ENCODE measurements around the gene COX6B2.

DNA sequence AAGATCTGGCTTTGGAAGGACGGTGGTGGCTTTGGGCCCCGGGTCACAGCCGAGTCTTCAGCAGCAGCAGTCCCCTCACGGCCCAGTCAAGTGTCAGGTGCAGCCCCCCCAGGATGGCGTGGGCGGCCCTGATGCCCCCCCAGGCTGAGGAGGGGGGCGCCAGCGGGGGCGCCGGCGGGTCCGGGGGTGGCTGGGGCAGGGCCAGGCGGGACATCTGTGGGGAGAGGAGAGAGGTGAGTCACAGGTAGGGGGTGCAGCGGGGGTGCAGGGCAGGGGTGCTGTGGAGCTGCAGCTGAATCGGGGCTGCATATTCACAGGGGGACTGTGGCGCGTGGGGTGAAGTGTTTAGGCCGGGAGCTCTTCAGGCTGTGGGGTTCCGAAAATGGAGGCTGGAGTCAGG, 11.4 kb upstream of the COX6B2 start:
- TF ChIP-seq EP300 (IDR thresholded peaks at IDR 0.05) = no peak
- TF ChIP-seq CTCF (IDR thresholded peaks at IDR 0.05) = no peak
- no peak for TF ChIP-seq ATOH8 (CRISPR knock-in tag; IDR thresholded peaks at IDR 0.05; ENCODE audit: low read depth)
- TF ChIP-seq, protein P1, sequence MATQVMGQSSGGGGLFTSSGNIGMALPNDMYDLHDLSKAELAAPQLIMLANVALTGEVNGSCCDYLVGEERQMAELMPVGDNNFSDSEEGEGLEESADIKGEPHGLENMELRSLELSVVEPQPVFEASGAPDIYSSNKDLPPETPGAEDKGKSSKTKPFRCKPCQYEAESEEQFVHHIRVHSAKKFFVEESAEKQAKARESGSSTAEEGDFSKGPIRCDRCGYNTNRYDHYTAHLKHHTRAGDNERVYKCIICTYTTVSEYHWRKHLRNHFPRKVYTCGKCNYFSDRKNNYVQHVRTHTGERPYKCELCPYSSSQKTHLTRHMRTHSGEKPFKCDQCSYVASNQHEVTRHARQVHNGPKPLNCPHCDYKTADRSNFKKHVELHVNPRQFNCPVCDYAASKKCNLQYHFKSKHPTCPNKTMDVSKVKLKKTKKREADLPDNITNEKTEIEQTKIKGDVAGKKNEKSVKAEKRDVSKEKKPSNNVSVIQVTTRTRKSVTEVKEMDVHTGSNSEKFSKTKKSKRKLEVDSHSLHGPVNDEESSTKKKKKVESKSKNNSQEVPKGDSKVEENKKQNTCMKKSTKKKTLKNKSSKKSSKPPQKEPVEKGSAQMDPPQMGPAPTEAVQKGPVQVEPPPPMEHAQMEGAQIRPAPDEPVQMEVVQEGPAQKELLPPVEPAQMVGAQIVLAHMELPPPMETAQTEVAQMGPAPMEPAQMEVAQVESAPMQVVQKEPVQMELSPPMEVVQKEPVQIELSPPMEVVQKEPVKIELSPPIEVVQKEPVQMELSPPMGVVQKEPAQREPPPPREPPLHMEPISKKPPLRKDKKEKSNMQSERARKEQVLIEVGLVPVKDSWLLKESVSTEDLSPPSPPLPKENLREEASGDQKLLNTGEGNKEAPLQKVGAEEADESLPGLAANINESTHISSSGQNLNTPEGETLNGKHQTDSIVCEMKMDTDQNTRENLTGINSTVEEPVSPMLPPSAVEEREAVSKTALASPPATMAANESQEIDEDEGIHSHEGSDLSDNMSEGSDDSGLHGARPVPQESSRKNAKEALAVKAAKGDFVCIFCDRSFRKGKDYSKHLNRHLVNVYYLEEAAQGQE (IDR thresholded peaks at IDR 0.05) = no peak
- TF ChIP-seq EHMT2 (IDR thresholded peaks at IDR 0.05; ENCODE audit: low read depth) = no peak
- TF ChIP-seq SMC3 (IDR thresholded peaks at IDR 0.05) = no peak
- no peak for TF ChIP-seq CHD4 (IDR thresholded peaks at IDR 0.05; ENCODE audit: borderline replicate concordance)
- no peak for TF ChIP-seq MAX (IDR thresholded peaks at IDR 0.05)
- peak in 1 of 2 experiments; percentile 26; a peak in 1 of 5 replicates for TF ChIP-seq JUN (IDR thresholded peaks at IDR 0.05)
